OCI-LY7 (cell line): Measurements from ENCODE around the gene CMTM3. TPM values are rescaled to one million over a fixed set of nuclear protein-coding genes. Genes with fewer than 3 reads are reported as not detected.

Experiments used
- BruUV-seq: library from RNA; stranded (reverse); fragments of 400-500 nt; replicated peaks from 2 replicates; lab custom pipeline; 2021; lab: Mats Ljungman, UMichigan
- CTCF ChIA-PET: fragments of 300-600 bp; sonication (Branson Sonifier 250); formaldehyde crosslinking; loops from one replicate; lab custom pipeline; 2022; ENCODE audit warnings: antibody characterized with exemption; ENCODE audit not compliant: unreplicated experiment; lab: Charles Lee
- POLR2A ChIA-PET: fragments of 300-600 bp; sonication (Branson Sonifier 250); formaldehyde crosslinking; loops from one replicate; lab custom pipeline; 2022; ENCODE audit warnings: antibody characterized with exemption; lab: Charles Lee
- DNase-seq: peaks from one replicate; pipeline ENCODE4 v3.0.0-alpha.2; 2015; ENCODE audit warnings: low spot score
- H2AFZ ChIP-seq: fragments of 200-600 bp; sonication (generic), shearing (Covaris generic); 2 replicates; pipeline ENCODE4 v1.6.1; 2014; ENCODE audit warnings: mild to moderate bottlenecking, antibody characterized with exemption, low read length, moderate library complexity
- H3K27ac ChIP-seq: fragments of 200-600 bp; sonication (generic); 2 replicates; pipeline ENCODE4 v1.5.1; 2014; ENCODE audit warnings: mixed run types, low read depth, mild to moderate bottlenecking, moderate library complexity, low read length, inconsistent platforms; ENCODE audit not compliant: poor library complexity, severe bottlenecking
- H3K36me3 ChIP-seq: fragments of 200-600 bp; sonication (generic); 2 replicates; pipeline ENCODE4 v1.6.1; 2014; ENCODE audit warnings: mild to moderate bottlenecking, antibody characterized with exemption, low read length, moderate library complexity, mixed read lengths; ENCODE audit not compliant: insufficient read depth
- H3K4me1 ChIP-seq: fragments of 200-600 bp; sonication (generic); 2 replicates; pipeline ENCODE4 v1.5.1; 2014; ENCODE audit warnings: mild to moderate bottlenecking, low read length; ENCODE audit not compliant: insufficient read depth, poor library complexity, severe bottlenecking
- H3K4me2 ChIP-seq: fragments of 200-600 bp; sonication (generic); 2 replicates; pipeline ENCODE4 v1.6.1; 2014; ENCODE audit warnings: mild to moderate bottlenecking, low read length
- H3K4me3 ChIP-seq: fragments of 200-600 bp; sonication (generic); 2 replicates; pipeline ENCODE4 v1.5.1; 2014; ENCODE audit warnings: mild to moderate bottlenecking, low read depth, low read length; ENCODE audit not compliant: poor library complexity, severe bottlenecking
- H3K79me2 ChIP-seq: fragments of 200-600 bp; sonication (generic); 2 replicates; pipeline ENCODE4 v1.6.1; 2016; ENCODE audit warnings: low read depth, mild to moderate bottlenecking, low read length, moderate library complexity, mixed read lengths; ENCODE audit not compliant: insufficient read depth
- H3K9me2 ChIP-seq: fragments of 200-600 bp; sonication (generic); 2 replicates; pipeline ENCODE4 v1.6.1; 2016; ENCODE audit warnings: mild to moderate bottlenecking, low read length, mixed read lengths; ENCODE audit not compliant: insufficient read depth
- H3K9me3 ChIP-seq: fragments of 200-600 bp; sonication (generic); 2 replicates; pipeline ENCODE4 v1.6.1; 2014; ENCODE audit warnings: mild to moderate bottlenecking, mixed run types, low read length, mixed read lengths
- H4K20me1 ChIP-seq: fragments of 200-600 bp; sonication (generic); 2 replicates; pipeline ENCODE4 v1.6.1; 2014; ENCODE audit warnings: mild to moderate bottlenecking, antibody characterized with exemption, low read length, moderate library complexity, mixed read lengths; ENCODE audit not compliant: insufficient read depth
- CTCF ChIP-seq: fragments of 200-600 bp; sonication (generic); conservative IDR thresholded peaks from 2 replicates; pipeline ENCODE4 v1.5.1; 2014; ENCODE audit warnings: mild to moderate bottlenecking, antibody characterized with exemption, low read length, moderate library complexity, mixed read lengths
- EZH2phosphoT487 ChIP-seq: fragments of 200-600 bp; sonication (generic); IDR thresholded peaks from 2 replicates; pipeline ENCODE4 v1.6.1; 2018; ENCODE audit warnings: low read depth, borderline replicate concordance, mild to moderate bottlenecking, mixed run types, antibody characterized with exemption, low read length, moderate library complexity, mixed read lengths
- intact Hi-C: fragments of 100-400 bp; cut with micrococcal nuclease; formaldehyde crosslinking; loops from one replicate; pipeline ENCODE4 v1.10.0; 2022; ENCODE audit not compliant: unreplicated experiment
- total RNA-seq, 2 experiments: library from RNA; depleted of rRNA in 1 of 2; stranded (reverse); fragments of >200 nt in 1 of 2; shearing (Covaris generic) in 1 of 2; gene quantifications; 2 replicates each; pipeline ENCODE4 v1.2.3, GENCODE V29; 2014 to 2022

Gene CMTM3
- total RNA-seq, 2 experiments from 2014 or later = 5.0 to 30.4 TPM

- TF ChIP-seq CTCF = no peak
- TF ChIP-seq EZH2phosphoT487 = no peak
- CTCF ChIA-PET = no interaction called here
- no peak overlapping the region for H3K27ac ChIP-seq
- no peak overlapping the region for H3K4me3 ChIP-seq
- DNase-seq = no peak
- no peaks in the 10 kb centered on the region for H3K9me3 ChIP-seq
- H3K9me2 ChIP-seq = no peaks in the 10 kb centered on the region
- peaks cover 46% of the 10 kb centered on the region for H3K36me3 ChIP-seq
- no peak overlapping the region for H3K4me2 ChIP-seq
- H2AFZ ChIP-seq = no peak overlapping the region
- H3K79me2 ChIP-seq = no peaks in the 10 kb centered on the region
- POLR2A ChIA-PET = interaction anchor here (0.7 kb wide), 1 partner anchor 201 kb away, joined by 4 read pairs; no protein-coding TSS in a partner anchor
- peaks cover 14% of the 10 kb centered on the region for H3K4me1 ChIP-seq
- intact Hi-C loops = no loop called here
- no TSS peak for BruUV-seq
- H4K20me1 ChIP-seq = no peaks in the 10 kb centered on the region
Measured at GRCh38 chr16:66612422-66612821, 7.9 kb downstream of the CMTM3 start.

- H3K27ac ChIP-seq = no peak overlapping the region
- H3K9me3 ChIP-seq = no peaks in the 10 kb centered on the region
- H3K4me2 ChIP-seq = no peak overlapping the region
- intact Hi-C loops = no loop called here
- H3K4me3 ChIP-seq = no peak overlapping the region
- no peaks in the 10 kb centered on the region for H3K9me2 ChIP-seq
- H3K36me3 ChIP-seq = peaks cover 38% of the 10 kb centered on the region
- no peaks in the 10 kb centered on the region for H4K20me1 ChIP-seq
- ChIA-PET CTCF (no interaction called here), POLR2A (no interaction called here)
- DNase-seq = no peak
- TF ChIP-seq CTCF (no peak), EZH2phosphoT487 (no peak)
- H3K4me1 ChIP-seq = peaks cover 16% of the 10 kb centered on the region
- H3K79me2 ChIP-seq = no peaks in the 10 kb centered on the region
- no peak overlapping the region for H2AFZ ChIP-seq
- no TSS peak for BruUV-seq
Measured at GRCh38 chr16:66614161-66614802, 9.8 kb downstream of the CMTM3 start.

- BruUV-seq = no TSS peak
Measured at GRCh38 chr16:66616169-66616568, 11.7 kb downstream of the CMTM3 start.

More at GRCh38 chr16:66616169-66616568, 11.7 kb downstream of the CMTM3 start:
- Histone ChIP-seq H3K4me2 (no peak overlapping the region), H3K27ac (no peak overlapping the region), H3K9me3 (no peaks in the 10 kb centered on the region), H3K36me3 (peaks cover 23% of the 10 kb centered on the region; the same call in 1 of the 2 replicates), H2AFZ (no peak overlapping the region), H3K4me1 (peaks cover 27% of the 10 kb centered on the region), H3K79me2 (no peaks in the 10 kb centered on the region), H3K9me2 (no peaks in the 10 kb centered on the region), H4K20me1 (no peaks in the 10 kb centered on the region), H3K4me3 (no peak overlapping the region)
- TF ChIP-seq EZH2phosphoT487 (no peak), CTCF (no peak)
- ChIA-PET CTCF (no interaction called here), POLR2A (no interaction called here)
- intact Hi-C loops = loop anchor here (5.0 kb wide), 1 partner anchor 136 kb away; the partner anchor contains the start of gene DYNC1LI2
- no peak for DNase-seq
